Activated CD4-positive, CD25-positive, alpha-beta regulatory T cell (primary cell): ENCODE measurements around the gene ZFYVE28.
"Not testable (repeated sequence)": the region's sequence is repeated elsewhere in the genome, so short reads cannot be mapped to it uniquely, and the experiment has no call there.

ENCODE experiments used
- DNase-seq, 4 experiments: peaks; one replicate each; lab custom pipeline; 2025; lab: John Stamatoyannopoulos, UW

The ZFYVE28 gene

DNA sequence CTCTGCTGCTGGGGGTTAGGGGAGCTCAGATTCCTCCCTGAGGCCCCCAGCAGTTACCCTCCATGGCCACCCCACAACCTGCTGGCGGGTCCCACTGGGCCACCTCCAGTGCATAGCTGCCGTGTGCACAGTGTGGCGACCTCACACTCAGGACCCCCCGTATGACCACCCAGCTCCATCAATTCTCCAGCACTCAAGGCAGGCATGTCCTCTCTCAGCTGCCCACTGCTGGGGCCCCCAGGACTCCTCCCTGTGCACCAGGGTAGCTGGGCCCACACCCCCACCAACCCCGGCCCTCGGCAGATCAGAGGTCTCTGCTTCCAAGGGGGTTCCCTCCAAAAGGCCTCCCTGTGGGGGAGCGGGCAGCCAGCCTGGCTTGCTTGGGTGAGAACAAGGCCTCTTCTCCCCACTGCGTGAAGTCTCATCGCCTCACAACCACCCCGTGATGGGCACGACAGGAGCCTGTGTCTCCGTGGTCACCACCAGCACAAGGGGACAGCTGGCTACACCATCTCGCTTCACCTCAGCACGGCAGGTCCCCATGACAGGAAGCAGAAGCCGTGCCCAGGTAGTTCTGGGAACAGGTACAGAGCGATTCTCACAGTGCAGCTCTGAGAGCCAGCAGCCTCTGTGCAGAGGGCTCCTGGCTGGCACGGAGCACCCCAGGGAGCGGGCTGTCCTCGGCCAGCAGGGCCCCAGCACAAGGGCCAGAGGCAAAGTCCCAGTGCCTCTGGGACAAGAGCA, 171.9 kb downstream of the ZFYVE28 start:
- no peak for DNase-seq

DNA sequence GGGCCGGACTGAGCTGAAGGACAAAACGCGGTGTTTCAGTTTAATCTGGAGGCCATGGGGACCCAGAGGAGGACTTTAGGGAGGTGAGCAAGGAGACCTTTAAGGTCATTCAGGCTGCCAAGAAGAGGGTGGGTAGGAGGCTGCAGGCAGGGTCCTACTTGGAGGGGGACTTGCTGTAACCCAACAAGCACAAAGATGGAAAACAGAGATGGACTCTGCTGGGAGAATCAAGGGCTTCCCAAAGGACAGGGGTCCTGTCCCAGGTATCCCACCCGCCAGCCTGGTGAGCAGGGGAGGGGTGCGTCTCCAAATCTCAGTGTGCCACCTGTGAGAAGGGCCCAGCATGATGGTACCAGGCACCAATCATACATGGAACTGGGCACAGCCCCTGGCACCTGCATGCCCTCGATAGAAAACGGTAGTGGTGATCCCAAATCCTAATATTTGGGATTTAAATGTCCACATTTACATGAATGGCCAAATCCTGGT, 172.6 kb downstream of the ZFYVE28 start:
- no peak for DNase-seq

DNA sequence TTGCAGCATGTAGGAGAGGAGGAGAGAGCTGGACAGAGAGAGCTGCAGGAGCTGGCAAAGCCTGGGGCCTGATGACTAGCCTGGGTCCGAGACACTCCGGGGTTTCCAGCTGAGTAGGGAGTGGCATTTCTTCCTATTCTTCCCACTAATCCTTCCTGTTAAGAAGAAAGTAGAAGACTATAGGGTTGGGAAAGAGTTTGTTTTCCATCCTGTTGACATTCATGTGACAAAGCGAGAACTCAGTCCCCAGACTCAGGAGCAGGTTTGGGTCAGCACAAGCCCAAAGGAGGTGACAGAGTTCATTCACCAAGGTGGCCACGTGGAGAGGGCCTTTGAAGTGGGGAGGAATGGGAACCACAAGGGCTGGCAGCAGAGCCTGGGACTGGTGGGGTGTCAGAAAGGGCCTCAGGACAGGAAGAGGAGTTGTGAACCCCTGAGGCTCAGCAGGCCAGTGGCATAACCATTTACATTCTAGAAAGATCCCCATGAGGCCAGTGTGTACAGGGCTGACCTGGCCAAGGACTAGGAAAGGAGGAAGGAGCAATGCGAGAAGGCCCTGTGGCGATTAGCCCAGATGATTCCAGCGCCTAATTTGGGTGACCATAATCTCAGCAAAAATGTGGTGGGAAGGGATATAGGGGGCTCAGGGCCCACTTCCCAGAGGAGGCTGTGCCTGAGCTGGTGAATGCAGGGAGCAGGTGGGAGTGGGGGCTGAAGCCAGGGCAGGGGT, 173.2 kb downstream of the ZFYVE28 start:
- no peak for DNase-seq

DNA sequence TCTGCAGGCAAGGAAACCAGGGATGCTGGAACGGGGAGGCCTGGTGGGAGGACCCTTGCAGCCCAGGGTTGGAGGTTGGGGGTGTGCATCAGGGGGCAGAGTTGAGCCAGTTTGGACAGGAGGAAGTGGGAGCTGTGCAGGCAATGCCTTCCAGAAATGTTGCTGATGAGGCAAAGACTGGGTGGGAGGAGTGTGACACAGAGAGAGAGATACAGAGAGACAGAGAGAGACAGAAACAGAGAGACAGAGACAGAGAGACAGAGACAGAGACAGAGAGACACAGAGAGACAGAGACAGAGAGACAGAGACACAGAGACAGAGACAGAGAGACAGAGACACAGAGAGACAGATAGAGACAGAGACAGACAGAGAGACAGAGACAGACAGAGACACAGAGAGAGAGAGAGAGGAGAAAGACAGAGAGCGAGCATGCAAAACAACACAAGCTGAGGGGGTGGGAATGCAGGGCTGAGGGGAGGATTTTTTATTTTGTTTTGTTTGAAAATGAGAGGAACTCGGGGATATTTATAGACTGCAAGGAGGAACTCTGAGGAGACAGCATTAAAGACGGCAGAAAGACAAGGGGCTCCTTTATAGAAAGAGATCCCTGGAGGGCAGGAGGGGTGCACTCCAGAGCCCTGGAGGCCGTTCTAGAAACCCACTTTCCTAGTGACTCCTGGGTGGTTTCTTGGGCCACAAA, 174.6 kb downstream of the ZFYVE28 start:
- DNase-seq, result no peak

DNA sequence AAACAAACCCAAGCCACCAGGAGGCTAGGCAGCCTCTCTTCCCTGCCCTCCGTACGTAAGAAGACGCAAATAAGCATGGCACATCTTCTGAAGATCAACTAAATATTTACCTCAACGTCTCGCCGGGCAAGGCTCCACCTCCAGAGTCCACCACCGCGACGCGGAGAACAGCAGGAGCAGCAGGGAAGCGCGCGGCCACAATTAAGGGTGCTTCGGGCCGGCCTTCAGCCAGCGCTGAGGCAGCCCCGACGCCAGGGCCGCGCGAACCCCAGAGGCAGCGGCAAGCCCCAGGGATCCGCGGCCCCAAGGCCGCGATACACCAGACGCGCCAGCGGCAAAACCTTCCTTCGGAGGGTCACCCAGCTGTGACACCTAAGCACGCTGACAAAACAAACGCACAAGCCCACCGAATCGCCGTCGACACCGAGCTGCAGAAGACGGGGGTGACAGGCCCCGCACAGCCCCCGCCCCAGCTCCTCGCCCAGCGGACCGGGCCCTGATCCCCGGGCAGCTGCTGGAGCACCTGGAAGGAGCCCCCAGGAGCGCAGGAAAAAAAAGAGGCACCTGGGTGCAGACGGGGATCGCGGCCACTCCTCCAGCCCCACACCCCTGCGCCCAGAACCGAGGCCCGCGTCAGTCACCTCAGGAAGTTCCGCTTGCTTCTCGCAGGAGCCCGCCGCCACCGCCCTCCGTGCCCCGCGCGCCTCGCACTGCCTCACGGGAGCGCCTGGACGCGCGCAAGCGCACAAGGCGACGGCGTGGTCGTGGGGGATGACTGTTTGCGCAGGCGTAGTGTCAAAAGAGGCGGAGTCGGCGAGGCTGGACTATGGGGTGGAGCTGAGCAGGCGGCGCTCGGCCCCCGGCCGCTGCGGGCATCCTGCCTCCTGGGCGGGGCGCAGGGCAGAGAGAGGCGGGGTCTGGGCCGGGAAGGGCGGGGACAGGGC, 176.8 kb downstream of the ZFYVE28 start, which contains the start of the genes HAUS3 and POLN:
TSS of gene HAUS3 (minus strand) at position 712 of the 944 bp plus-strand sequence. CDS start 1,175 bp downstream, outside the sequence.
TSS of gene POLN (minus strand) at position 712 of the 944 bp plus-strand sequence. CDS start 12,890 bp downstream, outside the sequence.
- DNase-seq, result peak; percentile 98 to 99 (median 98)

DNA sequence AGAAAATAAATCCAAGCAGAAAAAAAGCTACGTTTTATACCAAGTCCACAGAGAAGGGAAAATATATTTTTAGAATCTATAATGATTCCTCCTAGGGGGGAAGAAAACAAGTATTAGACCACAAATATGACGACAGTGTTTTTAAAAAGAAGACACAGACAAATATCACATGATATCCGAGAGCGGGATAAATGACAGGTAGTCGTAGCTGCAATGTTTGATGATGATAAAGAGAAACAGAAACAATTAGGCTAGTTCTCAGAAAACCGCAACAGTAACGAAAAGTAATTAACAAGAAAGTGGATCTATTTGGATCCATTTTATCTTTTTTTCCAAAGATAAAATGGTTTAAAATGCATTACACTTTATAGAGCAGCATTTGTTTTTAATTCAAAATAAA, 177.4 kb downstream of the ZFYVE28 start:
- DNase-seq, result no peak

DNA sequence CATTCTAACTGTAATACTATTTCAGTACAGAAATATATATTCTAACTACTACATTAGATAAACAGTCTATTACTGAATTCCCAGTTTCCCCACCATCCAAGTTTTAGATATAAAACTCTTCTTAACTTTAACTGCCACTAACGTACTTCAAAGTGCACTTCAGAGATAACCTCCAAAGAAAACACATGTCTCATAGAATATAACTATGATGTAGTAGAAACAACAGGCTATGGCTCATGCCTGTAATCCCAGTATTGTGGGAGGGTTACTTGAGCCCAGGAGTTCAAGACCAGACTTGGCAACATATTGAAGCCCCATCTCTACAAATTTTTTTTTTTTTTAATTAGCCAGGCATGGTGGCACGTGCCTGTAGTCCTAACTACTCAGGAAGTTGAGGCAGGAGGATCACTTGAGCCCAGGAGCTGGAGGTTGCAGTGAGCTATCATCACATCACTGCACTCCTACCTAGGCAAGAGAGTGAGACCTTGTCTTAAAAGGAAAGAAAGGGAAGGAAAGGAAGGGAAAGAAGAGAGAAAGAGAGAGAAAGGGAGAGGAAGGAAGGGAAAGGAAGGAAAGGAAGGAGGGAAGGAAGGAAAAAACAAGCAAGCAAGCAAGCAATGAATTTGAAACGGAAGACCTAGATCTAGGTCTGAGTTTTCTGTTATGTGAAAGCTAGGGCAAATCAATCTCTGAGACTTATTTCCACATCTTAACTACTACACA, 181.3 kb downstream of the ZFYVE28 start:
- DNase-seq, result no peak

DNA sequence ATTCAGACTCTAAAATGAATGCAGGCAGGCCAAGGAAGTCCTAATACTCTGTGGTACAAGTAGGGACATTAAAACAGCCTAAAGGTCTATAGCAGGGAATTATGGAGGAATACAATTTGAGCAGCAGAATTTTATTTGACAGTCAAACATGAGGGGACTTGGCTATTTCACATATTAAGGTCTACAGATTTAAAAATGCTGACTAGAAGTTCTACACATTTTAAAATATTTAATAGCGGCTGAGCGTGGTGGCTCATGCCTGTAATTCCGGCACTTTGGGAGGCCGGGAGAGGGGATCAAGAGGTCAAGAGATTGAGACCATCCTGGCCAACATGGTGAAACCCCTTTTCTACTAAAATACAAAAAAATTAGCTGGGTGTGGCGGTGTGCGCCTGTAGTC, 187.4 kb downstream of the ZFYVE28 start:
- DNase-seq, result no peak

DNA sequence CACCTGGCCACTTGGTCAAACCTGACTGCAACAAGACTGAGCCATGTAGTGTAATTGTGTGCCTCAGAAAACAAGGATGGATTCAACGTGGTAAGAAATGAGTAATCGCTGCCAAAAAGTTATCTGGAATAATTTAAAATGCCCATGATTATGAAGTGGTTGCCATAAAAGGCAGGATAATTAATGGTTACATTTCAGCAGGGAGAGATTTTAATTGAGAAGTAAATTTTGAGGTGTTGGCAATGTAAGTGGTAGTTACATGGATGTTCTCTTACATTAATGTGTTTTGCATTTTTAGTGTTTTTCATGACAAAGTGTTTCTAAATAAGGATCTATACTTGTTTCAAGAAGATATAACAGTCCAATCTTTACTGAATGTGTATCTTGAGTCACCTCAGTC, 192.2 kb downstream of the ZFYVE28 start:
- no peak for DNase-seq

DNA sequence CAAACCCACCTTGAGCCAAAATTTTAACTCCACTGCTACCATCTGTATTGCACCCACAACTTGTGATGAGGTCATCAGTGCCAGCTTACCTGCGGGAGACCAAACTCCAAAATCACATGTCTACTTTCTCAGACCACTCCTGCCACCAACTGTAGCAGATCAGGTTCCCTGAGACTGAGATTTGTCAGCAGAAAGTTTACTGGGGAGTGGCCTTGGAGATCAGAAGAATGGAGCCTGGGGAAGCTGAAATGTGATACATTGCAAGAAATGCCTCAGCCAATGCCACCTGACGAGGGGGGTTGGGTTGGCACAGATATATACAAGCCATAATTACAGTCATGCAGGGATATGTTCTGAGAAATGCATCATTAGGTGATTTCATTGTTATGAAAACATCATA, 195.6 kb downstream of the ZFYVE28 start:
- no peak for DNase-seq

DNA sequence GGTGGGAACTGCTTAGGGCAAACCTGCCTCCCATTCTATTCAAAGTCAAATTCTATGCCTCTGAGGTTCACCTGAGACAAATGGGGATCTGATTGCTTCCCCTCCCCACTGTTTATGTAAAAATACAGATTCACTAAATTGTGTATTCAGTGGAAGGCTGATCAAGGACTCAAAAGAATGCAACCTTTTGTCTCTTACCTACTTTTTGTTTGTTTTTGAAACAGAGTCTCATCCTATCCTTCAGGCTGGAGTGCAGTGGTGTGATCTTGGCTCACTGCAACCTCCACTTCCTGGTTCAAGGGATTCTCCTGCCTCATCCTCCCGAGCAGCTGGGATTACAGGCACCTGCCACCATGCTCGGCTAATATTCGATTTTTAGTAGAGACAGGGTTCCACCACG, 197.1 kb downstream of the ZFYVE28 start:
- DNase-seq, result not testable (repeated sequence)

DNA sequence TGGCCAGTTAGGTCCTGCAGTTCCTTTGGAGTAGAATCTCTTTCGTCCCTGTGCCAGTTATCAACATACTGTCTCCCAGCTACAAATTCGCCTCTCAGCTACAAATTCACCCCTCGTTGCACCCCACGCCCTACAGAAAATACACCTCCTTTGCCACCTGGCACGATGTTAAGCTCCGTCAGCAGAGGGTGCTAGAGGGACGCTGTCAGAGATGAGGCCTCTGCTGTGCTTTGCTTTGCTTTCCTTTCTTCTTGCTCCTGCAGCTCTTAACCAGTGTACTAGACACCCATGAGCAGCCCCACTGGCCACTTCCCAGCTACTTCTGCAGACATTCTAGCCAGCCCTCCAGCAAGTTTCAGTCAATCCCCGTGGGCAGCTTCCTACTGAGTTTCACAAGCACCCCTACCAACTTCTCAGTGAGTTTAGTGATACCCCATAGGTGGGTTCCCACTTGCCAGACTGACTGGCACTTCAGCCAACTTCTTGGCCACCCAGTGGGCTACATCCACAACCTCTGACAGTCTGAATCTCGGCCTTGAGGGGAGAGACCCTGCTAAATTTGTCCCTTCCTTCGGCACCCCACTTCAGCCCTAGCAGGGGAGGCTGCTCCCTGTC, 198.3 kb downstream of the ZFYVE28 start:
- DNase-seq, result peak; percentile 59 to 68 (median 65)
